SW480 (cell line): Measurements from ENCODE around the gene SLC4A4.

ENCODE experiments used
- DNase-seq: peaks from one replicate; pipeline ENCODE4 v3.0.0-alpha.2; 2016; ENCODE audit warnings: low spot score

The SLC4A4 gene

GRCh38 chr4:71338846-71339593 is at the start of gene SLC4A4:
TSS of gene SLC4A4 (plus strand) at chr4:71339020.
- peak; percentile 21 for DNase-seq

GRCh38 chr4:71290074-71290473 is 48.7 kb upstream of the SLC4A4 start:
- no peak for DNase-seq

GRCh38 chr4:71290476-71290875 is 48.3 kb upstream of the SLC4A4 start:
- no peak for DNase-seq

DNA sequence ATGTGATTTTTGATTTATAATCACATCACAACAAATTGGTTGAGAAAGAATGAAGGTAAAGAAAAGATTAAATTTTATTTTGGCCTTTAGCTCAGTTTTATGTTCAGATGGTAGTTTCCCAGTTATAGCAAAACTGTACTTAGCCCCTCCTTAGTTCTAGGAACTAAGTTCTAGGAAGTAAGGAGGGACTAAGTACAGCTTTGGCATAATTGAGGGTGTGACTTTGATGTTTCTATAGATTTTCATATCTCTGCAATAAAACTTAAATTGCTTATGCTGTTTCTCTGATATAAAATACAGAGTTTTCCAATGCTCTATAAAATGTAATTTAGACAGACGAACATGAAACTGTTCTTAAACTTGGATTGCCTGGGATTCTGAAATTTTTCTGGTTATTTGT is 46.6 kb upstream of the SLC4A4 start:
- no peak for DNase-seq

DNA sequence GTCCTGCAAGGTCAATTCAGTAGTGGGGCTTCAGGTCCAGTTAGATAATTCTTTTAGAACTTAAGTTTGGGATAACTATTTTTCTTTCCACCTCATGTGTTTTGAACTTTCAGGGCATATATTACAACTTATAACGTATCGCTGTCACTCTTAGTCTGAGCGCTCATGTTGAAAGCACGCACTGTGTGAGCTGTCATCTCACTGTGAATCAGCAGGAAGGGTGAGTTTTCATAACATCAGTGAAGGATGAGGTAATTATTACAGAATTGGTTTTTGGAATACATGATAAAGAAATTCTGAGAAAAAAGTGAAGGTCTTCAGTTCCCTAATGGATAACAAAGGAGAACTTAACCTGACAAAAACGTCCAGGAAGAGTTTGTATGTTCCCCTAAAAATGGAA is 45.1 kb upstream of the SLC4A4 start:
- no peak for DNase-seq

- DNase-seq: no peak
Measured at GRCh38 chr4:71294301-71294700, 44.5 kb upstream of the SLC4A4 start.

GRCh38 chr4:71296945-71297344 is 41.9 kb upstream of the SLC4A4 start:
- no peak for DNase-seq

- no peak for DNase-seq
Measured at GRCh38 chr4:71300362-71300761, 38.5 kb upstream of the SLC4A4 start.

GRCh38 chr4:71300964-71301363 is 37.9 kb upstream of the SLC4A4 start:
- DNase-seq: no peak

GRCh38 chr4:71303287-71303686 is 35.5 kb upstream of the SLC4A4 start:
- no peak for DNase-seq

DNA sequence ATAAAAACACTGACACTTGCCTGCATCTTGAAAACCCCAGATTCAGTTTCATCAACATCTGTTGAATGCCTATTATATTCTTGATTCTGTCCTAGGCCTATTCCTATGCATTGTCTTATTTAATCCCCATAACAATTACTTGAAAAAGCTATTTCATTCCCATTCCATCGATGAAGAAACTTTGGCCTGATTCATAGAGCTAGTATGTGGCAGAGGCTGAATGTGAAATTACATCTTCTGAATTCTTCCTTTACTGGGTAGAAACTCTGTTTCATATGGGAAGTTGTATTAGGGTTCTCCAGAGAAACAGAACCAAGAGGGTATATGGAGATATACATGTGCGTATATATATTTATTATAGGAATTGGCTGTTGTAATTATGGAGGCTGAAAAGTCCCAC is 35.0 kb upstream of the SLC4A4 start:
- no peak for DNase-seq

DNA sequence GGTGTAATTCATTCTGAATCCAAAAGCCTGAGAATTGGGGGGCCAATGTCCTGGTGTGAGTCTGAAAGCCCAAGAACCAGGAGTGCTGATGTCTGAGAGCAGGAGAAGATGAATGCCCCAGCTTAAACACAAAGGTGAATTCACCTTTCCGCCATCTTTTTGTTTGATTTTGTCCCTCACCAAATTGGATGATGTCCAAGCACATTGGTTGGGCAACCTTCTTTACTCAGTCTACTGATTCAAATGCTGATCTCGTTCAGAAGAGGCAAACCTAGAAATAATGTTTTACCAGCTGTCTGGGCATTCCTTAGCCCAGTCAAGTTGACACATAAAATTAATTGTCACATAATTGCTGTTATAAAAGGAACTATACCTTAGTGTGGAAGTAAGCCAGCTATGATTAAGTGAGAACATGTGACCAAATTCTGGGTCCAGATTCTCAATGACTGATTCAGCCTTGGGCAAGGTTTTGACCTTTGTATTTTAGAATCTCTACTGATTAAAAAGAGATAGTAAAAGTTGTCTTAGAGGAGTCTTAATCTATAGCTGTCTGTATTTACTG is 34.5 kb upstream of the SLC4A4 start:
- no peak for DNase-seq

- DNase-seq: no peak
Measured at GRCh38 chr4:71307729-71308128, 31.1 kb upstream of the SLC4A4 start.

DNA sequence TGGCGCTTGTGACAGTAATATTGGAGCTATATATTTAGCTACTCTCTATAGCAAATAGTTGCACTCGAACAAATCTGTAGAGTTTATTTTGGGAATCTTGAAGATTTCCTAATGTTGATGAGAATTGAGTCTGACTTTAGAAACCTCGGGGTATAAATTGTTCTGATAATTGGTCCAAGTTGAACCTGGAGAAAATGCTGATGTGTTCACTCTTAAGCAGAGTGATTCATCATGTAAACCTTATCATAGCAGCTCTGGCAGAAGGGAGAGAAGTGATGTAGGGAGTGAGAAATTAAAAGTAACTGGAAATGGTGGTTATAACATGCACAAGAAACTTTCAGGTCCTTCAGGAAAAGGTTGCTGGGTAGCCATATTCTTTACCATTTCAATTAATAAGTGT is 16.4 kb upstream of the SLC4A4 start:
- no peak for DNase-seq

GRCh38 chr4:71333368-71333767 is 5.5 kb upstream of the SLC4A4 start:
- no peak for DNase-seq

GRCh38 chr4:71333960-71334359 is 4.9 kb upstream of the SLC4A4 start:
- DNase-seq: no peak

DNA sequence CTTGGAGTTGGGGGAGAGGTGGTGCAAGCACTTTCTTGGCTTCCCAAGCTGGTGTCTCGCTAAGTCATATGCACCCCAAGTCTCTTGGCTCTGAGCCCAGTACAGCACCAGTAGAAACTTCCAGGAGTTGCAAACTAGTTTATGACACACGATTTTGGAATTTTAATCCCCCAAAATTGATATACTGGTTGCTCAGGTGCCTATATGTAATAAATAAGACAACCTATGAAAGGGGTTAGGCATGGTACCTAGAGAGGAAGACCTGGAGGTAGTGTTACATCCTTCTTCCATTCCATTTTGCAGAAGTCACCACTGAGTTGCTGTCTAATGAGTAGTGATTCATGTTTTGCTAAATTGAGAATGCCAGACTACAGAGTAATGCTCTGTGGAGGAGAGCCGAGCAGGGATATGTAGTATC is 4.3 kb upstream of the SLC4A4 start:
- no peak for DNase-seq

DNA sequence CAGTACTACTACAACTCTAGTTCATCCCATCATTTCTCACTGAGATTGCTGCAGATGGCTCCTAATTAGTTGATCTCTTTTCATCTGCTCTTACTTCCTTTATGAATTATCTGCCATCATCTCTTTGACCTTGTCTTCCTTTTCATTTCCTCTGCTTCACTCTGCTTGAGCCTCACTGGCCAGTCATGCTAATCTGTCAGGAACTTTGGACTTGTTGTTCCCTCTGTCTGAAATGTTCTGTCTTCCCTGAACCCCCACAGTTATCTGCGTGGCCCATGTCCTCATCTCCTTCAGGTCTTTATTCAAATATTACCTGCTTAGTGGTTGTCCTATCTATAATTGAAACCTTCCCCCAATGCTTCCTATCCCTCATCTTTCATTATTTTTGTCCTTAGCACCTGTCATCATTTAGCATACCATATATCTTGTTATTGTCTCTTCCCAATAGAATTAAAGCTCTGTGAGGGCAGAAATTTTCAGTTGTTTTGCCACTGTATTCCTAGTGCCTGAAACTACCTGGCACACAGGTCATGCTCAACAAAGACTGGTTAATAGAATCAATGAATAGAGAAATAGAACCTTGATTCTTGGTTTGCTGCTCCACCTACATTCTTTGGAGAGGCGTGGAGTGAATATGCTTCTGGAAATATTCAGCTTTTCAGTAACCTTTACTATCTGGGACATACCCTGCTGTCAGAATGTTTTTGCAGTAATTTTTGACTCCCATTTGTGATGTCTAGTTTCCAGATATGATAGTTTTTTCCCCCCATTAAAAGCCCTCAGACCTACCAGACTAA is 5.0 kb downstream of the SLC4A4 start:
- DNase-seq: no peak

- no peak for DNase-seq
Measured at GRCh38 chr4:71346710-71347109, 7.9 kb downstream of the SLC4A4 start.

DNA sequence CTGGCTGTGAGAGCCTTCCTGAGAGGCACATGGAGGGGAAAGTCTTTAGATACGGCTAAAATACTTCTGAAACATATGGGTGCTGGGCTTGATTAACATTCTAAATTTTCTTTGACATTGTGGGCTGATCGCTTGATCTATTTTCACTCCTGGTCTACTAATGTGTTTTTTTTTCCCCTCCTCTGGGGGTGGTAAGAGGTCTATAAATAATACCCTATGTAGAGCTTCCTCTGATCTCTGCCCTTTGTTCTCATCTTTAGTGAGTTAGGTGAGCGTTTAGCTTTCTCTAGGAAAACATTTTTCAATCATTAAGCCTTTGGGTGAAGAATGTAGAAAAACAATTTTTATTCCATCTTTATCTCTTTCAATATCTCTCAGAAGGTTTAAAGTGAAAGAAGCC is 9.8 kb downstream of the SLC4A4 start:
- DNase-seq: no peak

GRCh38 chr4:71355045-71355444 is 16.2 kb downstream of the SLC4A4 start:
- no peak for DNase-seq

GRCh38 chr4:71355971-71356370 is 17.2 kb downstream of the SLC4A4 start:
- no peak for DNase-seq
